Hepatocyte (in vitro differentiated cells): Measurements from ENCODE around the gene SLC5A12. TPM values are rescaled to one million over a fixed set of nuclear protein-coding genes. Genes with fewer than 3 reads are reported as not detected.

ENCODE experiments used
- DNase-seq: peaks from one replicate; pipeline ENCODE4 v3.0.0-alpha.2; 2016; ENCODE audit warnings: low spot score
- H2AFZ ChIP-seq: fragments of 200-600 bp; sonication (generic); 2 replicates; pipeline ENCODE4 v1.6.0; 2016; ENCODE audit warnings: antibody characterized with exemption, mild to moderate bottlenecking
- H3K27ac ChIP-seq: fragments of 200-600 bp; sonication (generic); 2 replicates; pipeline ENCODE4 v1.5.1; 2016; ENCODE audit warnings: mild to moderate bottlenecking
- H3K27me3 ChIP-seq: fragments of 200-600 bp; sonication (generic); 2 replicates; pipeline ENCODE4 v1.6.1; 2016
- H3K36me3 ChIP-seq: fragments of 200-600 bp; sonication (generic); replicated peaks from 2 replicates; pipeline ENCODE4 v1.5.1; 2016; ENCODE audit warnings: low read depth; ENCODE audit not compliant: insufficient read depth
- H3K4me1 ChIP-seq: fragments of 200-600 bp; sonication (generic); 2 replicates; pipeline ENCODE4 v1.5.1; 2016; ENCODE audit warnings: mild to moderate bottlenecking, moderate library complexity; ENCODE audit not compliant: insufficient read depth
- H3K4me2 ChIP-seq: fragments of 200-600 bp; sonication (generic); 2 replicates; pipeline ENCODE4 v1.6.0; 2016
- H3K4me3 ChIP-seq: fragments of 200-600 bp; sonication (generic); 2 replicates; pipeline ENCODE4 v1.5.1; 2016; ENCODE audit warnings: mild to moderate bottlenecking
- H3K79me2 ChIP-seq: fragments of 200-600 bp; sonication (generic); 2 replicates; pipeline ENCODE4 v1.6.0; 2017; ENCODE audit warnings: mild to moderate bottlenecking
- H3K9me2 ChIP-seq: fragments of 200-600 bp; sonication (generic); replicated peaks from 2 replicates; pipeline ENCODE4 v1.6.0; 2017; ENCODE audit warnings: mild to moderate bottlenecking; ENCODE audit not compliant: insufficient read depth
- H3K9me3 ChIP-seq: fragments of 200-600 bp; sonication (generic); 2 replicates; pipeline ENCODE4 v1.5.1; 2016; ENCODE audit warnings: low read depth, mild to moderate bottlenecking
- H4K20me1 ChIP-seq: fragments of 200-600 bp; sonication (generic); 2 replicates; pipeline ENCODE4 v1.6.0; 2016; ENCODE audit warnings: mild to moderate bottlenecking; ENCODE audit not compliant: insufficient read depth, poor library complexity, severe bottlenecking
- CTCF ChIP-seq: fragments of 200-600 bp; sonication (generic); IDR thresholded peaks from 2 replicates; pipeline ENCODE4 v1.5.1; 2016; ENCODE audit warnings: antibody characterized with exemption, mild to moderate bottlenecking; ENCODE audit not compliant: poor library complexity
- EZH2 ChIP-seq: fragments of 200-600 bp; sonication (generic); IDR thresholded peaks from 2 replicates; pipeline ENCODE4 v1.6.1; 2016; ENCODE audit warnings: antibody characterized with exemption, mild to moderate bottlenecking, borderline replicate concordance
- EZH2phosphoT487 ChIP-seq: fragments of 200-600 bp; sonication (generic); IDR thresholded peaks from one replicate; pipeline ENCODE4 v1.6.1; 2018; ENCODE audit warnings: antibody characterized with exemption, mild to moderate bottlenecking, low read depth, moderate library complexity; ENCODE audit not compliant: unreplicated experiment, severe bottlenecking
- WGBS: methylation state at CpG from one replicate; pipeline ENCODE4 v1.1.6; 2016; ENCODE audit warnings: low lambda C conversion rate; ENCODE audit errors: missing lambda C conversion rate; 5-methylcytosine and 5-hydroxymethylcytosine counted together
- polyA plus RNA-seq: library from polyadenylated mRNA; unstranded; fragments of >200 nt; fragmentation: Nextera tagmentation; extraction: Ambion mirVana; gene quantifications from 2 replicates; pipeline ENCODE4 v1.2.1, GENCODE V29; 2016
- total RNA-seq: library from RNA; depleted of rRNA; stranded (reverse); fragments of >200 nt; gene quantifications from 2 replicates; pipeline ENCODE4 v1.2.3, GENCODE V29; 2014

Gene SLC5A12
- total and polyA plus RNA-seq, 2 experiments from 2014 or later, result 37.8 to 41.9 TPM

GRCh38 chr11:26710489-26710888 is 11.4 kb downstream of the SLC5A12 start:
- H3K27ac ChIP-seq, result no peak overlapping the region
- peaks cover 9% of the 10 kb centered on the region for H3K4me1 ChIP-seq

GRCh38 chr11:26708736-26709456 is 13.0 kb downstream of the SLC5A12 start:
- Histone ChIP-seq H3K36me3 (no peaks in the 10 kb centered on the region), H3K4me1 (peaks cover 9% of the 10 kb centered on the region), H3K79me2 (no peaks in the 10 kb centered on the region), H4K20me1 (no peaks in the 10 kb centered on the region), H3K27ac (no peak overlapping the region), H3K9me2 (no peaks in the 10 kb centered on the region), H2AFZ (no peak overlapping the region), H3K4me3 (no peak overlapping the region), H3K4me2 (no peak overlapping the region), H3K9me3 (no peaks in the 10 kb centered on the region), H3K27me3 (no peaks in the 10 kb centered on the region)
- WGBS, result 77% methylated on average over 2 of the region's 2 CpGs
- TF ChIP-seq CTCF (no peak), EZH2phosphoT487 (no peak), EZH2 (no peak)
- no peak for DNase-seq

More at GRCh38 chr11:26710489-26710888, 11.4 kb downstream of the SLC5A12 start:
- Histone ChIP-seq H3K27me3 (no peaks in the 10 kb centered on the region), H3K4me3 (no peak overlapping the region), H2AFZ (no peak overlapping the region), H4K20me1 (no peaks in the 10 kb centered on the region), H3K36me3 (no peaks in the 10 kb centered on the region), H3K4me2 (no peak overlapping the region), H3K9me2 (no peaks in the 10 kb centered on the region), H3K79me2 (no peaks in the 10 kb centered on the region), H3K9me3 (no peaks in the 10 kb centered on the region)
- 86% methylated on average over 2 of the region's 2 CpGs for WGBS
- TF ChIP-seq EZH2 (no peak), EZH2phosphoT487 (no peak), CTCF (no peak)
- DNase-seq, result no peak

- no peaks in the 10 kb centered on the region for H3K27me3 ChIP-seq
- no peaks in the 10 kb centered on the region for H3K9me2 ChIP-seq
- no peak overlapping the region for H3K4me3 ChIP-seq
- TF ChIP-seq EZH2phosphoT487 (no peak), EZH2 (no peak), CTCF (no peak)
- DNase-seq, result no peak
- no peaks in the 10 kb centered on the region for H3K9me3 ChIP-seq
- H3K36me3 ChIP-seq, result no peaks in the 10 kb centered on the region
- H4K20me1 ChIP-seq, result no peaks in the 10 kb centered on the region
- no peak overlapping the region for H3K27ac ChIP-seq
- 87% methylated on average over 1 of the region's 1 CpG for WGBS
- H3K79me2 ChIP-seq, result no peaks in the 10 kb centered on the region
- no peak overlapping the region for H3K4me2 ChIP-seq
- no peak overlapping the region for H2AFZ ChIP-seq
- peaks cover 3% of the 10 kb centered on the region for H3K4me1 ChIP-seq
Measured at GRCh38 chr11:26706181-26706580, 15.7 kb downstream of the SLC5A12 start.
